Stimulated activated naive CD8-positive, alpha-beta T cell treated with anti-CD3 and anti-CD28 coated beads, Interleukin-15, amount 100 ng/mL, for 72 hours (primary cell): ENCODE measurements around the gene ZNF431.
"Not testable (repeated sequence)": the region's sequence is repeated elsewhere in the genome, so short reads cannot be mapped to it uniquely, and the experiment has no call there.

Source experiments
- ATAC-seq: fragments of 150-1000 bp; cut with Tn5 transposase; 2 replicates; pipeline ENCODE4 v1.10.0; 2021; ENCODE audit warnings: mild to moderate bottlenecking, moderate library complexity
- DNase-seq, 2 donors: peaks; one replicate each; pipeline ENCODE4 v3.0.0; 2021 to 2022
- H3K27ac Mint-ChIP-seq, 2 donors: one replicate each; pipeline ENCODE4 v1.8.0; 2022; ENCODE audit warnings: mild to moderate bottlenecking in 2 of 2, mixed read lengths in 2 of 2, moderate library complexity in 2 of 2
- H3K27me3 Mint-ChIP-seq: one replicate; pipeline ENCODE4 v1.8.0; 2022; ENCODE audit warnings: mixed read lengths
- H3K4me1 Mint-ChIP-seq: one replicate; pipeline ENCODE4 v1.8.0; 2022; ENCODE audit warnings: mild to moderate bottlenecking, mixed read lengths
- H3K4me3 Mint-ChIP-seq, 2 donors: one replicate each; pipeline ENCODE4 v1.8.0; 2022; ENCODE audit warnings: mild to moderate bottlenecking in 2 of 2, mixed read lengths in 2 of 2, moderate library complexity in 1 of 2
- H3K9me3 Mint-ChIP-seq, 2 donors: one replicate each; pipeline ENCODE4 v1.8.0; 2022; ENCODE audit warnings: mixed read lengths in 2 of 2

Gene ZNF431

GRCh38 chr19:21133633-21134032 is 8.2 kb upstream of the ZNF431 start:
- ATAC-seq (no peak), DNase-seq (no peak)
- Mint-ChIP-seq H3K4me3 (no peak overlapping the region), H3K27me3 (no peaks in the 10 kb centered on the region), H3K4me1 (no peaks in the 10 kb centered on the region), H3K9me3 (peaks cover 0 to 9% of the 10 kb centered on the region in 2 donors), H3K27ac (no peak overlapping the region)

DNA sequence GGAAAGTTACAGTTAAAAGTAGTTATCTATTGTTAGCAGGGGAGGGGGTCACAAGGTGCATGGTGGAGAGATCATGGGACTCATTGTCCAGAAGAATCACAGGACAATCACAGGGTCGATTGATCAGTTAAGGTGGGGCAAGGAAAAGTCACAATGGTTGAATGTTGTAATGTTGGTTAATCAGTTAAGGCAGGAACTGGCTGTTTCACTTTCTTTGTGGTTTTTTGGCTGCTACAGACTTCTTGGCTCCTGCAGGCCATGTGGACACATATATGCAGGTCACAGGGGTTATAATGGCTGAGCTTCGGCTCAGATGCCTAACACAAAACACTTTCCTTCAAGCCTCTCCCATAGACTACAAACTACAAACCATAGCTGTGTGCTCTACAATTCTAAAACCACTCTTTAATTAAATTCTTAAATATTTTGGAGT is 6.9 kb upstream of the ZNF431 start:
- no peak overlapping the region for H3K4me3 Mint-ChIP-seq
- DNase-seq (no peak), ATAC-seq (no peak)
- H3K27me3 Mint-ChIP-seq: no peaks in the 10 kb centered on the region
- peaks cover 0 to 9% of the 10 kb centered on the region in 2 donors for H3K9me3 Mint-ChIP-seq
- no peaks in the 10 kb centered on the region for H3K4me1 Mint-ChIP-seq
- no peak overlapping the region for H3K27ac Mint-ChIP-seq

- no peaks in the 10 kb centered on the region for H3K27me3 Mint-ChIP-seq
- no peak for DNase-seq
- no peak overlapping the region for H3K27ac Mint-ChIP-seq
- H3K9me3 Mint-ChIP-seq: peaks cover 0 to 9% of the 10 kb centered on the region in 2 donors
- peaks cover under 1% of the 10 kb centered on the region for H3K4me1 Mint-ChIP-seq
- ATAC-seq: no peak
- no peak overlapping the region for H3K4me3 Mint-ChIP-seq
Measured at GRCh38 chr19:21135433-21135832, 6.4 kb upstream of the ZNF431 start.

GRCh38 chr19:21138130-21138529 is 3.7 kb upstream of the ZNF431 start:
- no peak for ATAC-seq
- Mint-ChIP-seq H3K4me3 (no peak overlapping the region), H3K9me3 (peaks cover 0 to 9% of the 10 kb centered on the region in 2 donors), H3K27ac (no peak overlapping the region), H3K4me1 (peaks cover 19% of the 10 kb centered on the region), H3K27me3 (no peaks in the 10 kb centered on the region)
- no peak for DNase-seq

GRCh38 chr19:21141006-21141405 is 834 bp upstream of the ZNF431 start:
- peak overlapping the region in 1 of 2 donors; percentile 31 for H3K4me3 Mint-ChIP-seq
- not testable (repeated sequence) for ATAC-seq, DNase-seq, H3K27me3 Mint-ChIP-seq, H3K9me3 Mint-ChIP-seq, H3K27ac Mint-ChIP-seq
- H3K4me1 Mint-ChIP-seq: peaks cover 39% of the 10 kb centered on the region

DNA sequence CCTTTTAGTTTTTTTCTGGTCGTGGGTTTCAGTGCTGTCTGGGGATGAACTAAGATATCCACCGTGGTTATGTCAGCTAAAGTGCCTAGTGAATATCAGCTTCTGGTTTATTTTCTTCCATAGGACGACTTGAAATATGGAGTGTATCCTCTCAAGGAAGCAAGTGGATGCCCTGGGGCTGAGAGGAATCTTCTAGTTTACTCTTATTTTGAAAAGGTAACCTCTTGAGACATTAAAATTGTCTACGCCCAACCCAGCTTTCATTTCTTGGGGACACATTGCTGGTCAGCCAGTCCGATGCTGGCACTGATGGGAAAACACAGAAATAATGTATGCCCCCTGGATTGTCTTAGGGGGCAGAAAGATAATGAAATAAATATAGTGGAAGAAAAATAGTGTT is 1.6 kb downstream of the ZNF431 start:
- peaks cover 0 to 6% of the 10 kb centered on the region in 2 donors for H3K9me3 Mint-ChIP-seq
- no peak for DNase-seq
- peak overlapping the region; percentile 51 to 99 for H3K4me3 Mint-ChIP-seq
- ATAC-seq: no peak
- H3K4me1 Mint-ChIP-seq: peaks cover 48% of the 10 kb centered on the region
- no peak overlapping the region for H3K27ac Mint-ChIP-seq
- no peaks in the 10 kb centered on the region for H3K27me3 Mint-ChIP-seq

DNA sequence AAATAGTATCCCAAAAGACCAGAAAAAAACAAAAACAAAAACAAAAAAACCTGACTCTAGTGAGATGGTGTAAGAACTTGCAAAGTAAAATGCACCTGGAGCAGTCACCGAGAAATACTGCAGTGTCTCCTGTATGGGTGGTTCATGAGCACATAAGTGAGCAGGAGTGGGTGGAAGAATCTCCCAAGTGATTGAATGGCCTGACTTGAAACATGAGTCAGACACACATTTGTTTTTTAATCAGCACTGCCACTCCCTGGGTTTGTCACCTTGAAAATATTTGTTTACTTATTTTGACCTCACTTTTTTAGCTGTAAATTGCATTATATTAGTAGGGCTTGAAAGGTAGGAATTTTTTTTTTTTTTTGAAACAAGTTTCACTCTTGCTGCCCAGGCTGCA is 2.0 kb downstream of the ZNF431 start:
- H3K4me3 Mint-ChIP-seq: no peak overlapping the region
- no peak overlapping the region for H3K27ac Mint-ChIP-seq
- H3K27me3 Mint-ChIP-seq: no peaks in the 10 kb centered on the region
- H3K4me1 Mint-ChIP-seq: peaks cover 48% of the 10 kb centered on the region
- no peak for DNase-seq
- H3K9me3 Mint-ChIP-seq: peaks cover 0 to 6% of the 10 kb centered on the region in 2 donors
- no peak for ATAC-seq

GRCh38 chr19:21147540-21147939 is 5.7 kb downstream of the ZNF431 start:
- peaks cover 6 to 13% of the 10 kb centered on the region in 2 donors for H3K9me3 Mint-ChIP-seq
- peaks cover 41% of the 10 kb centered on the region for H3K4me1 Mint-ChIP-seq
- no peaks in the 10 kb centered on the region for H3K27me3 Mint-ChIP-seq
- ATAC-seq (no peak), DNase-seq (no peak)
- no peak overlapping the region for H3K27ac Mint-ChIP-seq
- H3K4me3 Mint-ChIP-seq: no peak overlapping the region

GRCh38 chr19:21148681-21149080 is 6.8 kb downstream of the ZNF431 start:
- Mint-ChIP-seq H3K27ac (no peak overlapping the region), H3K9me3 (peaks cover 6 to 13% of the 10 kb centered on the region in 2 donors), H3K4me1 (peaks cover 29% of the 10 kb centered on the region), H3K27me3 (no peaks in the 10 kb centered on the region), H3K4me3 (no peak overlapping the region)
- DNase-seq (no peak), ATAC-seq (no peak)

DNA sequence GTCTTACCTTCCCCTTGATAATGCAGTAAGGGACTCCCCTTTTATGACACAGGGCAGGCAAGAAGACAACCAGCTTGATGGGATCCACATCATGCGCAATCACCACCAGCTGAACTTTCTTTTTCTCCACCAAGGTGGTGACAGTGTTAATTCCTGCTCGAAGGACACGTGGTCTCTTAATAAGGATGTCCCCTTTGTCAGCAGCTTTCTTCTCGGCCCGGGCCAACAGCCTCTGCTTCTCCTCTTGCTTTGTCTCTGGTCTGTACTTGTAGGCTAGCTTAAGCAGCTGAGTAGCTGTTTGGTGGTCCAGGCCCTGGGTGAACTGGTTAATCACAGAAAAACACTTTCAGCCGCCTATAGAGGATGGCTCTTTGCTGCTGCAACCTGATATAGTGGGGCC is 8.0 kb downstream of the ZNF431 start:
- Mint-ChIP-seq H3K27me3 (no peaks in the 10 kb centered on the region), H3K4me3 (no peak overlapping the region), H3K27ac (no peak overlapping the region), H3K4me1 (peaks cover 25% of the 10 kb centered on the region), H3K9me3 (peaks cover 6 to 13% of the 10 kb centered on the region in 2 donors)
- DNase-seq: no peak
- no peak for ATAC-seq

GRCh38 chr19:21151460-21151859 is 9.6 kb downstream of the ZNF431 start:
- Mint-ChIP-seq H3K27me3 (no peaks in the 10 kb centered on the region), H3K27ac (no peak overlapping the region), H3K4me1 (peaks cover 22% of the 10 kb centered on the region), H3K4me3 (no peak overlapping the region), H3K9me3 (peaks cover 12 to 16% of the 10 kb centered on the region in 2 donors)
- ATAC-seq (no peak), DNase-seq (no peak)

GRCh38 chr19:21158523-21159135 is 16.8 kb downstream of the ZNF431 start:
- H3K4me3 Mint-ChIP-seq: no peak overlapping the region
- ATAC-seq: no peak
- peaks cover 18% of the 10 kb centered on the region for H3K4me1 Mint-ChIP-seq
- H3K9me3 Mint-ChIP-seq: peaks cover 4 to 18% of the 10 kb centered on the region in 2 donors
- no peak overlapping the region for H3K27ac Mint-ChIP-seq
- H3K27me3 Mint-ChIP-seq: no peaks in the 10 kb centered on the region
- no peak for DNase-seq

- H3K4me1 Mint-ChIP-seq: no peaks in the 10 kb centered on the region
- H3K27ac Mint-ChIP-seq: peak overlapping the region in 1 of 2 donors; percentile 63
- no peaks in the 10 kb centered on the region for H3K27me3 Mint-ChIP-seq
Measured at GRCh38 chr19:21164541-21164940, 22.7 kb downstream of the ZNF431 start.

GRCh38 chr19:21166436-21166835 is 24.6 kb downstream of the ZNF431 start:
- Mint-ChIP-seq H3K4me1 (no peaks in the 10 kb centered on the region), H3K27ac (no peak overlapping the region), H3K9me3 (no peaks in the 10 kb centered on the region), H3K27me3 (no peaks in the 10 kb centered on the region), H3K4me3 (no peak overlapping the region)
- no peak for ATAC-seq
- DNase-seq: no peak

More at GRCh38 chr19:21164541-21164940, 22.7 kb downstream of the ZNF431 start:
- DNase-seq (no peak), ATAC-seq (no peak)
- Mint-ChIP-seq H3K4me3 (no peak overlapping the region), H3K9me3 (no peaks in the 10 kb centered on the region)

GRCh38 chr19:21197590-21198295 is 55.9 kb downstream of the ZNF431 start:
- DNase-seq (no peak), ATAC-seq (no peak)
- Mint-ChIP-seq H3K9me3 (no peaks in the 10 kb centered on the region), H3K4me1 (no peaks in the 10 kb centered on the region), H3K27ac (no peak overlapping the region), H3K4me3 (no peak overlapping the region), H3K27me3 (no peaks in the 10 kb centered on the region)

- Mint-ChIP-seq H3K27me3 (peaks cover 17% of the 10 kb centered on the region), H3K4me1 (no peaks in the 10 kb centered on the region), H3K4me3 (no peak overlapping the region), H3K27ac (no peak overlapping the region), H3K9me3 (peaks cover 0 to 7% of the 10 kb centered on the region in 2 donors)
- ATAC-seq (peak; percentile 60), DNase-seq (peak; percentile 20 to 36)
Measured at GRCh38 chr19:21202865-21203494, 61.1 kb downstream of the ZNF431 start.
